DOHH2 (cell line): ENCODE data around the gene TUBB2B.
"Not testable (repeated sequence)": the region's sequence is repeated elsewhere in the genome, so short reads cannot be mapped to it uniquely, and the experiment has no call there.

Source experiments
- H3F3A ChIP-seq: fragments of 200-600 bp; sonication (generic), shearing (Covaris generic); 2 replicates; pipeline ENCODE4 v1.6.0; 2016; ENCODE audit warnings: antibody characterized with exemption, mild to moderate bottlenecking; ENCODE audit not compliant: control insufficient read depth, insufficient read depth
- H3K27ac ChIP-seq: fragments of 200-600 bp; sonication (generic); 2 replicates; pipeline ENCODE4 v1.5.1; 2014; ENCODE audit warnings: low read depth, mild to moderate bottlenecking, low read length, moderate library complexity
- H3K27me3 ChIP-seq: fragments of 200-600 bp; sonication (generic); 2 replicates; pipeline ENCODE4 v1.6.1; 2014; ENCODE audit warnings: mild to moderate bottlenecking, low read length, mixed read lengths; ENCODE audit not compliant: control insufficient read depth
- H3K36me3 ChIP-seq: fragments of 200-600 bp; sonication (generic); 2 replicates; pipeline ENCODE4 v1.6.1; 2014; ENCODE audit warnings: mild to moderate bottlenecking, low read length, moderate library complexity, mixed read lengths; ENCODE audit not compliant: control insufficient read depth
- H3K4me1 ChIP-seq: fragments of 200-600 bp; sonication (generic); 2 replicates; pipeline ENCODE4 v1.6.1; 2014; ENCODE audit warnings: mild to moderate bottlenecking, low read length, mixed read lengths; ENCODE audit not compliant: control insufficient read depth
- H3K4me2 ChIP-seq: fragments of 200-600 bp; sonication (generic); 2 replicates; pipeline ENCODE4 v1.6.0; 2014; ENCODE audit warnings: mild to moderate bottlenecking, low read length, moderate library complexity
- H3K4me3 ChIP-seq: fragments of 200-600 bp; sonication (generic); 2 replicates; pipeline ENCODE4 v1.5.1; 2014; ENCODE audit warnings: mild to moderate bottlenecking, low read length, mixed read lengths
- H3K79me2 ChIP-seq: fragments of 200-600 bp; sonication (generic); 2 replicates; pipeline ENCODE4 v1.6.1; 2014; ENCODE audit warnings: mild to moderate bottlenecking, low read length, mixed read lengths; ENCODE audit not compliant: control insufficient read depth
- H3K9me2 ChIP-seq: fragments of 200-600 bp; sonication (generic); replicated peaks from 2 replicates; pipeline ENCODE4 v1.6.1; 2014; ENCODE audit warnings: mild to moderate bottlenecking, low read length, mixed read lengths; ENCODE audit not compliant: control insufficient read depth
- H3K9me3 ChIP-seq: fragments of 200-600 bp; sonication (generic); 2 replicates; pipeline ENCODE4 v1.6.1; 2014; ENCODE audit warnings: antibody characterized with exemption, low read length, mixed read lengths; ENCODE audit not compliant: control insufficient read depth, insufficient read depth
- H4K20me1 ChIP-seq: fragments of 200-600 bp; sonication (generic); 2 replicates; pipeline ENCODE4 v1.6.0; 2014; ENCODE audit warnings: low read depth, mild to moderate bottlenecking, antibody characterized with exemption, low read length, moderate library complexity; ENCODE audit not compliant: control insufficient read depth, insufficient read depth
- EZH2phosphoT487 ChIP-seq: fragments of 200-600 bp; sonication (generic); IDR thresholded peaks from 2 replicates; pipeline ENCODE4 v1.6.1; 2017; ENCODE audit warnings: borderline replicate concordance, mild to moderate bottlenecking, antibody characterized with exemption, low read length, moderate library complexity, mixed read lengths
- TF ChIP-seq, protein P1 (sequence below): fragments of 200-600 bp; sonication (generic); IDR thresholded peaks from one replicate; pipeline ENCODE4 v1.5.1; 2014; ENCODE audit warnings: antibody characterized with exemption, mild to moderate bottlenecking, low read depth, low read length; ENCODE audit not compliant: poor library complexity, severe bottlenecking

The TUBB2B gene

DNA sequence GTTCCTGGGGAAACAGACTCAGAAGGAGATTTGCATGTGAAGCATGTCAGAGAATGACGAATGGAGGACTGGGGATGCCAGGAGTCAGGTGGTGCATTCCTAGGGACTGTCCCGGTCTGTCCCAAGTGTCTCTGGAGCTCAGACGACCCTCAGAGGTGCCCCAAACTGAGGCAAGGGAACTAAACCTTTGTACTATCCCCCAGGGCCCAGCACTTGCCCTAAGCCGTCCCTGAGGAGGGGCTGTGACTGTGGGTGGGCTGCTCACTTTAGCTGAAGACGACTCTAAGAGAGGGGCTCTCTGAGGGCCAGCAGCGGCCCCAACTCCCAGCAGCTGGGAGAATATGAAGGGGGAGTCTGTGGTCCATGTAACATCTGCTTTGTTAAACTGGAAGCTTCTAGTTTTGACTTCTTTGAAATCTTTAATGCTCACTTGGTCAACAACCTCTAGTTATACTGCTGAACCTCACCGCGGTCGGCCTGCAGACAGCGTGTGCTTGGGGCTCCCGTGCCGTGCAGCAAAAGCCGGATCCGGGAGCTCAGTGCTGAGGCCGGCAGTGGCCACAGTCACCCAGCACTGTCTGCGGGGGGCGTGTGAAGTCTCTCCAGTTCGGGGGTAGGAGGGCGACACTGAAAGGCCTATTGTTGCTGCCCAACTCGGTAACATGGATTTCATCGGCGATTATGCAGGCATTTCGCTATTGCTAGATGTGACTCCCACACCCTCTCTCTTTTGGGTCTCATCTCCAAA, 34.2 kb downstream of the TUBB2B start:
- H3K27ac ChIP-seq, result no peak overlapping the region
- H3K9me2 ChIP-seq, result no peaks in the 10 kb centered on the region
- TF ChIP-seq, protein P1, sequence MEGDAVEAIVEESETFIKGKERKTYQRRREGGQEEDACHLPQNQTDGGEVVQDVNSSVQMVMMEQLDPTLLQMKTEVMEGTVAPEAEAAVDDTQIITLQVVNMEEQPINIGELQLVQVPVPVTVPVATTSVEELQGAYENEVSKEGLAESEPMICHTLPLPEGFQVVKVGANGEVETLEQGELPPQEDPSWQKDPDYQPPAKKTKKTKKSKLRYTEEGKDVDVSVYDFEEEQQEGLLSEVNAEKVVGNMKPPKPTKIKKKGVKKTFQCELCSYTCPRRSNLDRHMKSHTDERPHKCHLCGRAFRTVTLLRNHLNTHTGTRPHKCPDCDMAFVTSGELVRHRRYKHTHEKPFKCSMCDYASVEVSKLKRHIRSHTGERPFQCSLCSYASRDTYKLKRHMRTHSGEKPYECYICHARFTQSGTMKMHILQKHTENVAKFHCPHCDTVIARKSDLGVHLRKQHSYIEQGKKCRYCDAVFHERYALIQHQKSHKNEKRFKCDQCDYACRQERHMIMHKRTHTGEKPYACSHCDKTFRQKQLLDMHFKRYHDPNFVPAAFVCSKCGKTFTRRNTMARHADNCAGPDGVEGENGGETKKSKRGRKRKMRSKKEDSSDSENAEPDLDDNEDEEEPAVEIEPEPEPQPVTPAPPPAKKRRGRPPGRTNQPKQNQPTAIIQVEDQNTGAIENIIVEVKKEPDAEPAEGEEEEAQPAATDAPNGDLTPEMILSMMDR, result no peak
- TF ChIP-seq EZH2phosphoT487, result no peak
- no peaks in the 10 kb centered on the region for H3K79me2 ChIP-seq
- H3K4me1 ChIP-seq, result peaks cover 19% of the 10 kb centered on the region
- H4K20me1 ChIP-seq, result no peaks in the 10 kb centered on the region
- H3K9me3 ChIP-seq, result no peaks in the 10 kb centered on the region
- H3F3A ChIP-seq, result no peaks in the 10 kb centered on the region
- no peak overlapping the region for H3K4me2 ChIP-seq
- H3K36me3 ChIP-seq, result no peaks in the 10 kb centered on the region
- H3K27me3 ChIP-seq, result no peaks in the 10 kb centered on the region
- H3K4me3 ChIP-seq, result no peak overlapping the region

DNA sequence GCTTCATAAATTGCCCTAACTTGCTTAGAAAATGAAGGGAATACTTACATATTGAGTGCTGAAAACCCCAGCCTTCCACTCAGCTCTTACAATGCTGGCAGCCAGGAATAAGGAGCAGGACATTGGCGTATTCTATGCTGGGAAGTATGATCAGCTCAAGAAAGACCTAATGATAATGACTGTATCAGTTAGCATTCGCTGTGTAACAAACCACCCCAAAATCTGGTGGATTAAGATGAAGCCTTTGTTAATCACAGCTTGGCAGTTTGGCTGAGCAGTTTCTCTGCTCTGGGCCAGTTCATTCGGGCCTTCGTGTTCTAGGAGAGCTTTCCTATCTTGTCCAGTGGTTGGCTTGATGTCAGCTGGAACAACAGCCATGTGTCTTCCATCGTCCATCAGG, 36.7 kb downstream of the TUBB2B start:
- no peaks in the 10 kb centered on the region for H3K36me3 ChIP-seq
- H3K4me1 ChIP-seq, result peaks cover 25% of the 10 kb centered on the region
- H3K79me2 ChIP-seq, result no peaks in the 10 kb centered on the region
- no peaks in the 10 kb centered on the region for H3K27me3 ChIP-seq
- no peak overlapping the region for H3K4me2 ChIP-seq
- no peak overlapping the region for H3K27ac ChIP-seq
- TF ChIP-seq, protein P1, result no peak
- no peak for TF ChIP-seq EZH2phosphoT487
- H3K4me3 ChIP-seq, result no peak overlapping the region
- H3K9me2 ChIP-seq, result no peaks in the 10 kb centered on the region
- H3F3A ChIP-seq, result no peaks in the 10 kb centered on the region
- H4K20me1 ChIP-seq, result no peaks in the 10 kb centered on the region
- H3K9me3 ChIP-seq, result no peaks in the 10 kb centered on the region

DNA sequence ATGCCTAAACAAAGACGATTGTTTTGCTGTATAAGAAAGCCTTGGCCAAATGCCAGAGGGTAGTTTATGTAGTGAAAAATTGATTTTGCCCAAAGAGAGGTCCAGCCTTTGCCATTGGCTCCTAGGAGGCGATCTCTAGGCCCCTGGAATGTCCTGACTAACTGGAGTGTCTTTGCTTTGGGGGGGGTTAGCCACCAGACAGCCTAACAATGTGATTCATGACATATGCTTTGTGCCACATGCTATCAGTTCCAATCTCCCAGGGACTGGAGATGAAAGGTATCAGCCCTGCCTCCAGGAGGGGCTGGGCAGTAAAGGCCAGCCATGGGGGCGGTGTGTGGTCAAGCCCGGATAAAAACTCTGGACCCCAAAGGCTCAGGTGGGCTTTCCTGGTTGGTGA, 37.4 kb downstream of the TUBB2B start:
- no peak for TF ChIP-seq EZH2phosphoT487
- TF ChIP-seq, protein P1, result no peak
- no peaks in the 10 kb centered on the region for H4K20me1 ChIP-seq
- no peaks in the 10 kb centered on the region for H3K9me3 ChIP-seq
- H3K27me3 ChIP-seq, result no peaks in the 10 kb centered on the region
- H3K4me3 ChIP-seq, result no peak overlapping the region
- no peaks in the 10 kb centered on the region for H3K36me3 ChIP-seq
- H3K79me2 ChIP-seq, result no peaks in the 10 kb centered on the region
- no peak overlapping the region for H3K27ac ChIP-seq
- no peak overlapping the region for H3K4me2 ChIP-seq
- no peaks in the 10 kb centered on the region for H3K9me2 ChIP-seq
- no peaks in the 10 kb centered on the region for H3F3A ChIP-seq
- peaks cover 18% of the 10 kb centered on the region for H3K4me1 ChIP-seq

DNA sequence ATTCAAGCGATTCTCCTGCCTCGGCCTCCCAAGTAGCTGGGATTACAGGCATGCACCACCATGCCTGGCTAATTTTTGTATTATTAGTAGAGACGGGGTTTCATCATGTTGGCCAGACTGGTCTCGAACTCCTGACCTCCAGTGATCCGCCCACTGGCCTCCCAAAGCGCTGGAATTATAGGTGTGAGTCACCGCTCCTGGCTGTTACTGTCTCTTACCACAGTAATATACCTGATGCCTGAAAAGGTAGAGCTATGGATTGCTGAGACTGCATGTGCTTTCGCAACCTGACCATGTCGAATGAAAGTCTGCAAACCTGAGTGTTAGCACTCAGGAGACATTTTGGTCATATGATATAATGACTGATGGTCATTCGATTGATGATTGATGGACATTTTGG, 38.3 kb downstream of the TUBB2B start:
- H3K79me2 ChIP-seq, H3K27ac ChIP-seq, H3K9me2 ChIP-seq, H3F3A ChIP-seq, H4K20me1 ChIP-seq, H3K4me2 ChIP-seq, H3K4me3 ChIP-seq, H3K4me1 ChIP-seq, H3K9me3 ChIP-seq, H3K36me3 ChIP-seq, H3K27me3 ChIP-seq: not testable (repeated sequence)
